NOMO-1 (cell line): ENCODE measurements around the gene FBXO11.
"Not testable (repeated sequence)": the region's sequence is repeated elsewhere in the genome, so short reads cannot be mapped to it uniquely, and the experiment has no call there.

Source experiments
- DNase-seq, 2 experiments: peaks; one replicate each; lab custom pipeline; 2025; ENCODE audit not compliant: unreplicated experiment in 2 of 2; lab: John Stamatoyannopoulos, UW

FBXO11 gene

DNA sequence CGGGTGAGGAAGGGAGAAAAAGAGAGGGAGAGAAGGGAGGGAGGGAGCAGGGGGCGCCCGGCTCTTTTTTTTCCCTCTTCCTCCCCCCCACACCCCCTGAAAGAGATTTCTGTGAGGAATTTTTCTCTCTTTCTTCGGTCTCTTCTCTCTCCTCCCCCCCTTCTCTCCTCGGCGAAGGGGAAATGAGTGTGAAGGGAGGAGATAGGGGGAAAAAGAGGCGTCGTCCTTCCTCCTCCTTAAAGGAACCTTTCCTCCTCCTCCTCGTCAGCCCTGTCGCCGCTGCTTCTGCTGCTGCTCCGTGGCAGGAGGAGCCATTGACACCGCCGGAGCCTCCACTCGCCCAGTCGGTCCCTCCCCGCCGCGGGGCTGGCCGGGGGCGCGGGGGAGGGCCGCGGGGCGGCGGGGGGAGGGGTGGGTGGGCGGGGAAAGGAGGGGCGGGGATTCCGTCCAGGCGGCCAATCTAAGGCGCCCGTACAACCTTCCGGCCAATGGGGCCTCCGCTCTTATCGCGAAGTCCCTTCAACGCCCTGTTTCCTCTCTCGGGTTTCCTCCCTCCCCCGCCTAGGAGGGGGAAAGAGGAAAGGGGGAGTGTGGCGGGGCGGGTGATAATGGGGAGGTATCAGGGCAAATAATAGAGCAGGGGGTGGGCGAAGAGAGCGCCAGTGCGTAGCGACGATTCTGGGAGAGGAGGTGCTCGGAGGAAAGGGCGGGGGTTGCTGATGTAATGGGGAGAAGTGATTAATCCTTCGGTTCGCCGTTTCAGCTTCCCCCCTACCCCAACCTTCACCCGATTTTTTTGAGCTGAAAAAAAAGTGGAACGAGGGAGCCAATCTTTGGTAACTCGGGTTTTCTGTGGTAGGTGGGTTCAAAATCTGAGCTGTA lies at the start of gene FBXO11:
Gene FBXO11, minus strand, starts transcription at position 342 of the 882 bp plus-strand sequence. CDS start 778 bp downstream, outside the sequence.
- peak; percentile 99 to 100 for DNase-seq

DNA sequence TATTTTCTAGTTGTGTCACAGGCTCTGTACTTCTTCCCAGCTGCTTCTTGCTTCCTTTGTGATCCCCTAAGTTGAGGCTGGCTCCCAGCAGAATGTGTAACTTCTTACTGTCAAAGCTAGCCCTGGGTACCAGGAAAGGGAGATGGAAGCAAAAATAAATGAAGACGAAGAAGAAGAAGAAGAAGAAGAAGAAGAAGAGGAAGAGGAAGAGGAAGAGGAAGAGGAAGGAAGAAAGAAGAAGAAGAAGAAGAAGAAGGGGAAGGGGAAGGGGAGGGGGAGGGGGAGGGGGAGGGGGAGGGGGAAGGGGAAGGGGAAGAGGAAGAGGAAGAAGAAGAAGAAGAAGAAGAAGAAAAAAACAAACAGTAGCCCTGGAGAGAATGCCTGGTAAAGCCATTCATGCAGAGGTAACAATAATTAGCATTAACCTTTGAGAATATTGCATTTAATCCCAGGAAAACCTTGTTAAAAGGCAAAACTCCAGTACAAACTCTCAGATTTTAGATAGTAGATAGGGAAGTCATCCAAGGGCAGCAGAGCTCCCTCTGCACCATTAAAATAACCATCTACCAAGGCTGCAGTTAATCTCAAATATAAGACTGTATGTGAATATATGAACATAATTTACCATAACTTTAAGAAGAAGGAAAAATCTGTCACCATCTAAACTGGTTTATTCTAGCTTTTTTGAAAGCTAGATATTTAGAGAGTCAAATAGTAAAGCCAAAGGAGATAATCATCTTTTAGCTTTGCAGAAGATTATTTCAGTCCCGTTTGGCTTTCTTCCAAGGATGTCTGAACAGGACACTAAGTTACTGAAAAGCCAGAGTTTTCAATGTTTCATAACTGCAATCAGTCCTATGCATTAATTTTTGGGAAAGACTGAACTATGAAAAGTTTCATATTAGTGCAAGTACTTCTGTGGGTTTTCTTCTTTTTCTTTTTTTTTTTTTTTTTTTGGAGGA lies 44.3 kb upstream of the FBXO11 start:
- no peak for DNase-seq

DNA sequence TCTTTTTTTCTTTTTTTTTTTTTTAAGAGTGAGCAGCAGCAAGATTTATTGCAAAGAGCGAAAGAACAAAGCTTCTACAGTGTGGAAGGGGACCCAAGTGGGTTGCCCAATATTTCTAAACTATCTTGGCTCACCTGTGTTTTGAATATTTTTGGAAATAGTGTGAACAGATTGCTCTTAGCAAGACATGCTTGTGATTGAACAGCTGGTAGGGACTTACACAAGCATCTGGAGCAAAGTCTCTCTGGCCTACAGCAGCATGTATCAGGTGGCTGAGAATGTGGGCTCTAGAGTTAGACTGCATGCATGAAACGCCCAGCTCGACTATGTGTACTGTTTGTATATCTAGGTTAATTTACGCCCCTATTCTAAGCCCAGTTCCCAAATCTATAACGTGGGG lies 40.3 kb upstream of the FBXO11 start:
- DNase-seq = no peak

DNA sequence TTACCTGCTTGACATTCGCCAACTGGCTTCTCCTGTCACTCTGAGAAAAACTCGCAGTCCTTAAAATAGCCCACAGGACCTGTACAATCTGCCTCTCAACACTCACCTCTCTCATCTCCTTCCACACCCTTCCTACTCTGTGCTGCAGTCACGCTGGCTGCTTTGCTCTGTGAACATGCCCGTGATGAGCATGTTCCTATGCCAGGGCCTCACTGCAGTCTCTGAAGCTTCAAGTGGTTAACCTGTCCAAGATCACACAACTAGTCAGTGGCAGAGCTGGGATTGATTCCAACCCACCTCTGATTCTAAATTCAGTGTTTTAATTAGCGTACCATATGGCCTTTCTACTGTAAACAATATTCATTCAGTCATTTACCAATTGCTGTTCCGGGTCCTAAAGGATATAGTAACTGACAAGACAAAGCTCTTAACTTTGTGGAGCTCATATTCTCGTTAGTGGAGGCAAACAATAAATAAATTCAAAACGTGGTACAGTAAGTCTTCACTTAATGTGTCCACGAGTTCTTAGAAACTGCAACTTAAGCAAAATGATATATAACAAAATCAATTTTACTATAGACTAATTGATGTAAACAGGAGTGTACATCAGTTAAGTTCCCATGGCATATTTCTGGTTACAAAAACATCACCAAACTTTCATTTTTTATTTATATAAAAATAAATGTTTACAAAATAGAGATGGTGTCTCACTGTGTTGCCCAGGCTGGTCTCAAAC lies 38.9 kb upstream of the FBXO11 start:
- no peak for DNase-seq

DNA sequence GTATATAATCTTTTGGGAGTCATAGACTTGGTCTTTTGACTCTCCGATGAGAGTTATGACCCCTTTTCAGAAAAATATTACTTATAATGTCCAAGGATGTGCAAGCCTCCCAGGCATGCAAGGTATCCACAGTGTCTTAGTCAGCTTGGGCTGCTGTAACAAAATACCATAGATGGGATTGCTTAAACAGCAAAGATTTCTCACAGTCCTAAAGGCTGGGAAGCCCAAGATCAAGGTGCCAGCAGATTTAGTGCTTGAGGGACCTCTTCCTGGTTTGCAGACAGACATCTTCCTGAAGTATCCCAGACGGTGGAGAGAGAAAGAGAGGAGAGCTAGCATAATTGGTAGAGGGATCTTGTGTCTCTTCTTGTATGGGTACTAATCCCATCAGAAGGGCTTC lies 35.6 kb upstream of the FBXO11 start:
- DNase-seq = no peak

DNA sequence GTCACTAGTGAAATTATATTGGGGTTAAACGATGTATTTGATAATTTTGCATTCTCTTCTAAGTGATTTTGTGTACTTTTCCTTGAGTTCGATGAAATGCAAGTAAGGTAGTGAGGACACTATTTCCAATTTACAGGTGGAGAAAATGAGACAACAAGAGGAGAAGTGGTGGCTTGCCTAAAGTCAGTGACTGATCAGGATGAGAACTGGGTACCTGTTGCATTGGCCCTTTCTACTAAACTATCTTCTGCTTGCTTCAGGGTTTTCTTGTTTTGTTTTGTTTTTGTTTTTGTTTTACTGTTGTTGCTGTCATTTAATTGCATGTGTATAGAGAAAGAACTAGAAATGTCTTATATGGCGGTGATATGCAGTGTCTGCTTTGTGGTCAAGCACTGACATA lies 31.4 kb upstream of the FBXO11 start:
- no peak for DNase-seq

DNA sequence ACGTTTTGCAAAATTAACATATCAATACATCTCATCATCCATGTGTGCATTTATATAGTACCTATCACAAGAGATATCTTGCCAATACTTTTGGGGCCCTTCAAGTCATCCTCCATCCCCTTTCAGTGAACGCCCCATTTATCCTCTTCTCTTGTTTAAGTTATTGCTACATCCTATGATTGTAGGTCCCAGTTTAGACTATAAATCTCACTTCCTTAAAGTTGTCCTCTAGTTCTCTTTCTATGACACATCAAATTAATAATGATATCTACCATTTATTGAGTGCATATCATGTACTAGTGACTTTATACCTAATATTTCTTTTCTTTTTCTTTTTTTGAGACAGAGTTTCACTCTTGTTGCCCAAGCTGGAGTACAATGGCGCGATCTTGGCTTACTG lies 28.8 kb upstream of the FBXO11 start:
- peak in 1 of 2 experiments; percentile 71 for DNase-seq

DNA sequence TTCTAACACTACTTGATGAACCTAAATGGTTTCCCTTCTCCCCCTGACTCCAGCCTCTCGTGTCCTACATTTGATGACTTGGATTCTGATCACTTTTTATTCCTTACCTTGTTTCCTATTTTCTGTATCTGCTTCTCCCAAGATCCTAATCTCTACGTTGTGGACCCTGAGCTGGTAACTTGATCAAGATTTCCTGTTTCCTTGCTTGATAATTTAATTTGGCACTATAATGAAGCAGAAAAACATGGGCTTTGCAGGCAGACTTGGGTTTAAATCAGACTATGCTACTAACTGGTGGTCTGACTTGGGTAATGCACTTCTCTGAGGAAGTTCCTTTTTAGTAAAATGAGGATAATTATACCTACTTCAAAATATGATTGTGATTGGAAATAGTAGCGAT lies 11.7 kb upstream of the FBXO11 start:
- peak in 1 of 2 experiments; percentile 50 for DNase-seq

DNA sequence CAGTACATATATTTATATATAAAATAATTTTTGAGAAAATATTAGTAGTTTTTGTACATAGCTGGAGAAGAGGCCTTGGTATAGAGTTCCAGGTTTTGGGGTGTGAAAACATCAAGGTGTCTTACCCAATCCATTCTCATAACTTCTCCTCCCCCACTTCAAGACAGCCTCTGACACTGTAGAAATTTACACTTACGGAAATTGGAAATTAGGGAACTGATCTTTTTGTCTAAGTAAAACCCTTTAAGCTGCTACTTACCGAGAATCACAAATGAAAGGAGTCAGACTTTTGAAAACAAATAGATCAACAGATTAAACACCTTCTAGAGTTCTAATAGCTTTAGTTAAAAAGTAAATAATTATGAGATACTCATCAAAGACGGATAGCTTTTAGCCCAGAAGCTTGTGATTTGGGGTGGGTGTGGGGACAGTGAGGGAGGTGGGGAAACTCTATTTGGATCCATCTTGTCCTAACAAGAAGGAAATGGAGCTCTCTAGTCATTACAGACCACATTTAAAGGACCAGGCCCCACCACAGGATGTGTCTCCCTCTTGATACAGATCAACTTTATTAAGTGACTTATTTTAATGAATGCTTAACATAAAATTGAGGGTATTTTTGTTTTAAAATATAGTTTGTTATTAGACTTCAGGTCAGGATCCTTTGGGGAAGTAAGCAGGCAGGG lies 11.1 kb upstream of the FBXO11 start:
- DNase-seq = peak; percentile 63 to 82

DNA sequence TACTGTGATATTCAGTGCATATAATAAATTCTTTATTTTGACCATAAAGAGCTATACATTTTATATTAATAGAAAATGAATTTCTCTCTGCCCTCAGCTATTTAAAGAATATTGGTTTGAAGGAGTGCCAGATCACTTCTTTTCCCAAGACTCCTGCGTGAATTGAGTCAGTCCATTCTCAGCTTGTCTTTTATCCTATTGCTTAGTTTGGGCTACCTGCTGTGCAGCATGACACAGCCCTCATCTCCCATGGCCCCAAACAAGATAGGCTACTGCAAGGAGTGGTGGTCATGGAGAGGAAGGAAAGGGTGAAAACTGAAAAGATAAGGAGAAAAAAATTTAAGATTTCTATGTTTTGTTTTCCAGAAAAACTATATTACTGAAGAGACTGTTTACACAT lies 10.1 kb upstream of the FBXO11 start:
- DNase-seq = no peak

DNA sequence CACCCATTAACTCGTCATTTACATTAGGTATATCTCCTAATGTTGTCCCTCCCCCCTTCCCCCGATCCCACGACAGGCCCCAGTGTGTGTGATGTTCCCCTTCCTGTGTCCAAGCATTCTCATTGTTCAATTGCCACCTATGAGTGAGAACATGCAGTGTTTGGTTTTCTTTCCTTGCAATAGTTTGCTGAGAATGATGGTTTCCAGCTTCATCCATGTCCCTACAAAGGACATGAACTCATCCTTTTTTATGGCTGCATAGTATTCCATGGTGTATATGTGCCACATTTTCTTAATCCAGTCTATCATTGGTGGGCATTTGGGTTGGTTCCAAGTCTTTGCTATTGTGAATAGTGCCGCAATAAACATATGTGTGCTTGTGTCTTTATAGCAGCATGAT lies 4.4 kb upstream of the FBXO11 start:
- not testable (repeated sequence) for DNase-seq

DNA sequence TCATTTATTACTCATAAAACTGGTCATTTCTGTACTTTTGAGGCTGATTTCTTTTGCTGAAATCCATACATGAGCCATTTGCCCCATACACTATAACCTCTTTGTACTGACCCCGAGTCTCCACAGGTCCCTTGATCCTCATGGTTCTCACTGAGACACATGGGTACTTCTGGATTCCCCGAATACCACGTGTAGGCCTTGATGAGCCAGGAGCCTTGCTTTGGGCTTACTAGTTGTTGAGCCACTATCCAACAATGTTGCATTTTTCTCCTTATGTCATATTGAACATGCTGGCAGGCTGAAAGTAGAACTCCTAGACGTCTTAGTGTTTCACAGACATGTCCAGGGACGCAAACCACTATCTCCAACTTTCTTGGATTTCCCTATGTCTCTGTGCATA lies 2.4 kb upstream of the FBXO11 start:
- DNase-seq = no peak

DNA sequence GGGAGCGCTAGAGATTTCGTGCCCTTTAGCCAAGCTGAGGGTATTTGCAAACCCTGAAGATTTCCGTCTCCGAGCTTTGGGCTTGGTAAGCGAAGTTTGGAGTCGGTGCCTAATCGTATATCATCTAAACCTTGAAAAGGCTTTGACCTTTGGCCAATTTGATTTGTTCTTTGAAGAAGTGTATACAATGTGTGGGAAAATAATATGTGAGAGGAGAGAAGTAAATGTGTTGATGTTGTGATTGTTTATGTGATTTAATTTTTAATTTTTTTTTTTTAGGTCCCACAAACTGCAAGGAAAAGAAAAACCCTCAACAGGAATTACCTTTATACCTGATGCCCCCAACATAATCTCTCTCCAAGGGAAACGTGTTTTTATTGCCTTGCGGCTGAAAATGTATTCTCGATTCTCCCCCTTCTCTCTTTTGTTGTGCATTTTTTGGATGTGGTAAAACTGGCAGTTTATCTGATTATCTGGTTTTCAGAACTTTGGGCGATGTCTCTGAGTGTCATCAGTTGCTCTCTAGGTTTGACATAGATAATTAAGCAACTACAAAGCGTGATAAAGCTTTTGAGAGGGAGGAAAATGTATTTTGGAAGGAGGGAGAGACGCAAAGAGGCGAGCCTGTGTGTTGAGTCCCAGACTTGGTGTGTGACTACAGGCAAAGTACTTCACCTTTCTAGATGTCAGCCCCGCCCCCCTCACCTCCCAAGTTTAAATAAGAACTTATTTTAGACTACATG lies 912 bp upstream of the FBXO11 start:
- no peak for DNase-seq

DNA sequence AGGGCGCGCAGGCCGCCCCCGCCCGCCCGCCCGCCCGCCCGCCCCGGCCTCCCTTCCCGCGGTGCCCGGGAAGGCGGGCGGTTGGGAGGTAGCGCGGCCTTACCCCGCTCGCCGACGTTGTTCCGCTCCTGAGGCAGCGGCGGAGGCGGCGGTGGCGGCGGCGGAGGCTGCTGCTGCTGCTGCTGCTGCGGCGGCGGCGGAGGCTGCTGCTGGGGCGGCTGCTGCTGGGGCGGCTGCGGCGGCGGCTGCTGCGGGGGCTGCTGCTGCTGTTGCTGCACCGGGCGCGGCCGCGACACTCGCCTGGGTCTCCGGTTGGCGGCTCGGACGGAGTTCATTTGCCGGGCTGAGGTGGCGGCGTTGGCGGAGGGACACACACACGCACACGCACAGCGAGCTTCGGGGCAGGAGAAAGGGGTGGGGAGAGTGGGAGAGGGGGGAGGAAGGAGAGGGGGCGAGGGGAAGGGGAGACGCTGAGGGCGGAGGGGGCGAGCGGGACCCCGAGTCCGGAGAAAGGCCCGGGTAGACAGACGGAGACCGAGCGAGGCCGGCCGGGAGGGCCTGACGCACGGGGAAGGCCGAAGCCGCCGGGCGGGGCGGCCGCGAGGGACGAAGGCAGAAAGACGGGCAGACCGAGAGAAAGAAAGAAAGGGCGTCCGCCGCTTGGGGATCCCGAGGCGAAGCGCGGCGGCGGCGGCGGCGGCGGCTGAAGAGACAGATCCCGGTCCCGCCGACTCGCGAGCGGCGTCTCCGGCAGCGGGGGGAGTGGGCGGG lies 727 bp downstream of the FBXO11 start:
- DNase-seq = peak; percentile 43 to 64

DNA sequence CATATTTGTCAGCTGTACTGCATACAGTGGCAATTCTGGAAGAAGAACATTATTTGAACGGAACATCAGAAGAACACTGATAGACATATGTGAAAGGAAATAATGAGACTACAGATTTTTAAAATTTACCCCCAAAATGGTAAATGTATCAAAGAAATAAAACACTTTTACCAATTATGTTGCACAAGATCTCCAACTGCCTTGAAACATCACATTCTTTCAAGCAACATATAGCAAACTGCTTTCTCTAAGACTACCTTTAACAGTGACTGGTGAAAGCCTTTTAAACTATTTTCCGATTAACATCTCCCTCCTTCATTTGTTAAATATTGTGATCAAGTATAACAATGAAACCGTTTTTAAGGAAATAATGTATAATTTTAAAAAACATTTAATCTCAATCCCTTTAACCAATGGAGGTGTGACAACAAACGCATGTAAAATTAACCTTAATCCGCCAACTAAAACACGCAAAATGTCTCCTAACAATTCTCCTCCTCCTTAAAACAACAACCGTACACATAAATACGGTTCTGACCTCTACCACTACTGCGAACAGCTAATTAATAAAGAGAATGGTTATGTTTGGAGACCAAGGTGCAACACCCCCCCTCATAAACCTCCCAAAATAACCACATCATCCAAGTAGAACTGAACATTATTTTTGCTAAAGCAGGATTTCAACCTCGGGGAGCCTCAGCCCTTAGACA lies 2.4 kb downstream of the FBXO11 start:
- no peak for DNase-seq

DNA sequence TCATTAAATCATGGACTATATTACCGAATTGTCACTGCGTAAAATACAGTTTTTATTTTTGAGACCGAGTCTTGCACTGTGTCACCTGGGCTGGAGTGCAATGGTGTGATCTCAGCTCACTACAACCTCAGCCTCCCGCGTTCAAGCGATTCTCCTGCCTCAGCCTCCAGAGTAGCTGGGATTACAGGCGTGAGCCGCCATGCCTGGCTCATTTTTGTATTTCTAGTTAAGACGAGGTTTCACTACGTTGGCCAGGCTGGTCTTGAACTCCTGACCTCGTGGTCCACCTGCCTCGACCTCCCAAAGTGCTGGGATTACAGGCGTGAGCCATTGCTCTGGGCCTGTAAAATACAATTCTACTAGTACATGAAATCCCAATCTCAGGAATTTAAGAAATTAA lies 4.4 kb downstream of the FBXO11 start:
- DNase-seq = not testable (repeated sequence)

DNA sequence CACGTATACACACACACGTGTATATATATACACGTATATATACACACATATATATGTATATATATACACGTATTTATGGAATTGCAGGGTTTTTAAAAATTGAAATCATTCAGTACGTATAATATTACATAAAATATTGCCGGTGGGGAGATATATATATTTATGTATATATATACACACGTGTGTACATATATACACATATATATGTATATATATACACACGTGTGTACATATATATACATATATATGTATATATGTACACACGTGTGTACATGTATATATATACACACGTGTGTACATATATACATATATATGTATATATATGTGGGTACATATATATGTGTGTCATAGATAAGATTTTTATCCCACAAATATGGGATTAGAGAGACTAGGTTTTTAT lies 5.4 kb downstream of the FBXO11 start:
- no peak for DNase-seq
